GM21786 (cell line): ENCODE measurements around the gene SLC17A9.
"Not testable (repeated sequence)": the region's sequence is repeated elsewhere in the genome, so short reads cannot be mapped to it uniquely, and the experiment has no call there.

ENCODE experiments used
- ATAC-seq: cut with Tn5 transposase; IDR thresholded peaks from one replicate; pipeline ENCODE4 v1.9.1; 2021; ENCODE audit not compliant: unreplicated experiment

Gene SLC17A9

GRCh38 chr20:62918831-62919230 lies 33.7 kb upstream of the SLC17A9 start:
- no peak for ATAC-seq

- no peak for ATAC-seq
Observed at GRCh38 chr20:62920039-62920645, 32.4 kb upstream of the SLC17A9 start.

GRCh38 chr20:62921119-62921687 lies 31.3 kb upstream of the SLC17A9 start:
- ATAC-seq, result no peak

DNA sequence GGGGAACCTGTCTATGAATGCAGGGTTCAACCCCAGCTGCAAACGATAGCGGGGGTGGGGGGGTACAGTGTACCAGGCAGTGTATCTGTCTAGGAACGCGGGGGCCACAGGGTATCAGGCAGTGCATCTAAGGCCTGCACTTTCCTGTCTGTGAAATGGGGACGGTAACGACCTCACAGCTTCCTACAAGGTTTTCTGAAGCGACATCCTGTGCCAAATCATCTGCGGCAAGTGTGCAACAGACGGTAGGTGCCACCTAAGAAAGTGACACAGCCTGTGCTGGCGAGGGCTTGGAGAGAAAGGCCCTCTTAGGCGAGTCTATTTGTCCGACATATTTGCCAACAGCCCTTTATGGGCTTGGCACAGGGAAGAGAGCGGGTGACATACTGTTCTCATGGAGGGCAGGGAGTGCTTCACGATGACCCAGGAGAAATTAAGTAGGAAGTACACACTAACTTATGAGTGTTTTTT lies 30.0 kb upstream of the SLC17A9 start:
- no peak for ATAC-seq

DNA sequence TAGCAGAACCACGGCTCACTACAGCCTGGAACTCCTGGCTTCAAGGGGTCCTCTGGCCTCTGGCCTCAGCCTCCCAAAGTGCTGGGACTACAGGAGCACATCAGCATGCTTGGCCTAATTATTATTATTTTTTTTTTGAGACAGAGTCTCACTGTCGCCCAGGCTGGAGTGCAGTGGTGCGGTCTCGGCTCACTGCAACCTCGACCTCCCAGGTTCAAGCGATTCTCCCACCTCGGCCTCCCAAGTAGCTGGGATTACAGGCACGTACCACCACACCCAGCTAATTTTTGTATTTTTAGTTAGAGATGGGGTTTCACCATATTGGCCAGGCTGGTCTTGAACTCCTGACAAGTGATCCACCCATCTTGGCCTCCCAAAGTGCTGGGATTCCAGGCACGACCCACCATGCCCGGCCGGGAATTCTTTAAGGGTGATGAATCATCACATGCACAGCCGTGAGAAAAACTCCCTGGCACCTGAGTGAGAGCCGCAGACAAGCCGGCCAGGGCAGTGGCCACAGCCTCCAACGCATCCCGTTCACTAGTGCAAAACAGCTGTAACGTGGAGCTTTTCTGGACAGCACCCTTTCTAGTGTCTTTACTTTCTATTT lies 29.3 kb upstream of the SLC17A9 start:
- not testable (repeated sequence) for ATAC-seq

GRCh38 chr20:62923669-62924441 lies 28.7 kb upstream of the SLC17A9 start:
- ATAC-seq, result no peak

- ATAC-seq, result no peak
Observed at GRCh38 chr20:62924442-62925075, 27.9 kb upstream of the SLC17A9 start.

GRCh38 chr20:62925076-62925419 lies 27.5 kb upstream of the SLC17A9 start:
- no peak for ATAC-seq

- no peak for ATAC-seq
Observed at GRCh38 chr20:62925420-62926228, 26.9 kb upstream of the SLC17A9 start.

DNA sequence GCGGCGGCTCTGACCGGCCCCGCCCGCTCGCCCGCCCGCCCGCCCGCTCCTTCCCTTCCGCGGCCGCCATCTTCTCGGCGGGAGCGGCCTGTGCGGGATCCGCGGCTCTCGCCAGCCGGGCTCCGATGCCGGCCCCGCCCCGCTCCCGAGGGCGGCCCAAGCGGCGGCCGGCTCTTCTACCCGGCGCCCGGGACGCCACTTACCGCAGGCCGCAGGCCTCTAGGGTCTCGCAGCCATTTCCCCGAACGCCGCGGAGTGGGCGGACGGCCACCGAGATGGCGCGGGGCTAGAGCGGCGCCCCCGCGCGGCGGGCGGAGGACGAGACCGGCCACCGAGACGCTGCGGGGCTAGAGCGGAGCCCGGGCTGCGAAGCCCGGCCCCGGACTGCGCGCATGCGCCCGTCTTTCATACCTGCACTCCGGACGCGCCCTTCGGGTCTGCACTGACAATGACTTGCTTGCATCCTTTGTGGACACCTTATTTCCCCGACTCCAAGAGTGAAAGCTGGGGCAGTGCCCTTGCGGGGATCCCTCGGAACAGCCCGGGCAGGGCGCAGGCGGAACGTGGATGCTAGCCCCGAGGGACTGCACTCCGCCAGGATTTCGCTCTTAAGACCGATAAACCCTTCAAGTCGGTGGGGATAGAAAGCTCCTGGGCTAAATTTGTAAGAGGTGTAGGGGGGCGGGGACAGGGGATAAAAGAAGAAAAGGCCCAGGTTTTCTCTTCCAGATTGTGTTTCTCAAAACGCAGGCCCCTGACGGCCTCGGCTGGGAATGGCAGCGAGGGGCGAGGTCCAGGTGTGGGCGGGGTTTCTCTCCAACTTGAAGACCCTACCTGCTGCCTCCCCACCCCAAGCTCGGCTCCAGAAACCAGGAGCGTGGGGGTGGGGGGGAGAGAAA lies 26.0 kb upstream of the SLC17A9 start, which contains the start of gene DIDO1:
Gene DIDO1, minus strand, starts transcription at position 277 of the 899 bp plus-strand sequence.
- peak; percentile 65 for ATAC-seq

GRCh38 chr20:62927128-62927705 lies 25.3 kb upstream of the SLC17A9 start:
- no peak for ATAC-seq

DNA sequence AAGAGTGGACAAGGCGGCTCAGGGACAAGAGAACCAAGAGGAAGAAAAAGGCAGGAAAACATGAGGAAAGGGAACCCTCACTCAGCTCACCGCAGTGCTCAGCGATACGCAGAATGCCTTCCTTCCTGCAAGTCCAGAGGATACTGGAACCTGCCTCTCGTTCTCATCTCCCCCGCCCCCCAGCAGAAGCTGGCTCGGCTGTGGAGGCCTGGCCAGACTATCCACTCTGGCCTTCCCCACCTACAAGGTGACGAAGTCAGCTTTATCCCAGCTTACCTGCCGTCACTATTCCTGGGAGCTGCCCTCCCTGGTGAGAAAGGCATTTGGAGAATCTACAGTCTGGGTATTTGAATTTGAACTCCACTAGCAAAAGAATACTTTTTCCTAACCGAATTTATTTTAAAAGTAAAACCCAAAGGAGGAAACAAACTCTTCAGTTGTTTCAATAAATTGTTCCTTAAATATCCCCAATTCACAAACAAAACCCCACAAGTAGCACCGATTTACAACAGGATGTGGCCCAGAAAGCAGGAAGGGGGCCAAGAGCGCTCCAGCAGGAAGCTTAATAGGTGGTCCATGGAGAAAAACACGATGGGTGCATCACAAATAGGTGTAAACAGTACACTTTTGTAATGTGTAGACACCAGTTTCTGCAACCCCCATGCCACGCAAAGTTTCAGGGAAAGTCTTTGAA lies 24.1 kb upstream of the SLC17A9 start:
- ATAC-seq, result no peak

GRCh38 chr20:62929051-62929538 lies 23.4 kb upstream of the SLC17A9 start:
- ATAC-seq, result no peak

DNA sequence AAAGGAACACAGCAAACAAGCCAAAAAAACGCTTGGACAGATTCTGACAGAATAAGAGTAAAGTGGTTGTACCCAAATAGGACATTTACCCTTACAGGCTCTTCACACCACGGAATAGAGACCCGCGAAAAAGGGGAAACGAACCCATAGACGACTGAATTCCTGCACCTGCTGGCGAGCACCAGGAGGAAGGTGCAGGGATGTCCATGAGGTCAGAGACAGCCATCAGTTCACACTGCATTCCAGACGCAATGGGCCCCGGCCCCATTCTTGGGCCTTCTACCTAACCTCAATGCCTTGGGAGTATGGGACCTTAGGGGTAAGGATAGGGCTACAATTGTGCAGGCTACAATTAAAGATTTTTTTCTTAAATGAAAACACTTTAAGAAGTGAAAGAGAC lies 21.0 kb upstream of the SLC17A9 start:
- no peak for ATAC-seq

- no peak for ATAC-seq
Observed at GRCh38 chr20:62933966-62934365, 18.5 kb upstream of the SLC17A9 start.

DNA sequence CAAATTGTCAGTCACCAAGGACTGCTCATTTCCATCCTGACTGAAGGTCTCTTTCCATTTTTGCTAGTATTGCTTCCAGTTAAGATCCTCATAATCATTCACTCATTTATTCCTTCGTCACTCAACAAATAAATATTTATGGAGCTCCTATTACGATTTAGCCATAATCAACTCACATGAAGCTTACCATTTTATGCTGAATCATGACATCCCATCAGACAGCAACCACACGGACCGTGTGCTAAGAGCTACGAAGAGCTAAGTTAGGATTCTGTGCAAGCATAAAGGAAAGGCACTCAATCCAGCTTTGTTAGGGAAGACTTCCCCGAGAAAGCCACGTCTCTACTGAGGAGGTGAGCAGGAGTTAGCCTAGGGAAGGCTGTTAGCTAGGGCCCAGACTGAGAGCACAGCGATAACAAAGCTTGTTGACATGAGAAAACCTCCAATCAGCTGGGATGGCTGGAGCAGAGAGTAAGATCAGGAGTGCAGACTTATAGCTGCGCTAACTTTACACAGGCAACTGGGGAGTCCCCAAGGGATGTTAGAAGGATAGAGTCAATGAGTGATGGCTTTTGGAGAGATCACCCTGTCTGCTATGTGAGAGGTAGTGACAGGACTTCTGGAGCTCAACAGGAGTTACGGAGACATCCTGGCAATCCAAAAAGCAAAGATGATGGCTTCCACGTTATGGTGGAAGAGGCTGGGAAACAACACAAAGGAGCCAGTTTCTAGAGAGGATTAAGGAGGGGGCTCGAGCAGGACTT lies 17.1 kb upstream of the SLC17A9 start:
- no peak for ATAC-seq

- ATAC-seq, result no peak
Observed at GRCh38 chr20:62935968-62936585, 16.4 kb upstream of the SLC17A9 start.
